OCI-LY3 (cell line): ENCODE measurements around the gene TNP1.

Experiments
- H2AFZ ChIP-seq: fragments of 200-600, 300-600 bp; shearing (Covaris generic); 2 replicates; pipeline ENCODE4 v1.6.0; 2014; ENCODE audit warnings: antibody characterized with exemption, low read depth, low read length
- H3K27ac ChIP-seq: fragments of 200-600, 300-600 bp; sonication (generic); 2 replicates; pipeline ENCODE4 v1.5.1; 2014; ENCODE audit warnings: mild to moderate bottlenecking, low read length, moderate library complexity, mixed read lengths
- H3K27me3 ChIP-seq: fragments of 200-600, 300-600 bp; sonication (generic); 2 replicates; pipeline ENCODE4 v1.6.1; 2014; ENCODE audit warnings: low read depth, low read length, mixed read lengths
- H3K36me3 ChIP-seq: fragments of 200-600, 300-600 bp; sonication (generic); replicated peaks from 2 replicates; pipeline ENCODE3; 2014; ENCODE audit warnings: low read depth, low read length, mixed read lengths
- H3K4me1 ChIP-seq: fragments of 300-600, 200-600 bp; sonication (generic); 2 replicates; pipeline ENCODE4 v1.6.1; 2014; ENCODE audit warnings: low read length, mixed read lengths
- H3K4me2 ChIP-seq: fragments of 200-600, 300-600 bp; sonication (generic); 2 replicates; pipeline ENCODE4 v1.6.1; 2014; ENCODE audit warnings: low read length, mixed read lengths
- H3K4me3 ChIP-seq: fragments of 300-600, 200-600 bp; sonication (generic); 2 replicates; pipeline ENCODE4 v1.5.1; 2014; ENCODE audit warnings: antibody characterized with exemption, mild to moderate bottlenecking, low read length, moderate library complexity
- H3K79me2 ChIP-seq: fragments of 300-600, 200-600 bp; shearing (Covaris generic); 2 replicates; pipeline ENCODE4 v1.6.1; 2014; ENCODE audit warnings: mild to moderate bottlenecking, low read length, mixed read lengths
- H3K9ac ChIP-seq: fragments of 300-600, 200-600 bp; shearing (Covaris generic); 2 replicates; pipeline ENCODE4 v1.6.0; 2014; ENCODE audit warnings: mild to moderate bottlenecking, low read length, moderate library complexity
- H3K9me3 ChIP-seq: fragments of 200-600, 300-600 bp; shearing (Covaris generic); 2 replicates; pipeline ENCODE4 v1.6.1; 2014; ENCODE audit warnings: low read length, mixed read lengths; ENCODE audit not compliant: insufficient read depth
- H4K20me1 ChIP-seq: fragments of 200-600, 300-600 bp; sonication (generic); 2 replicates; pipeline ENCODE4 v1.6.1; 2016; ENCODE audit warnings: low read length, mixed read lengths; ENCODE audit not compliant: insufficient read depth
- CTCF ChIP-seq: fragments of 200-600, 300-600 bp; sonication (generic); IDR thresholded peaks from 2 replicates; pipeline ENCODE4 v1.5.1; 2014; ENCODE audit warnings: antibody characterized with exemption, low read length, low read depth
- EZH2phosphoT487 ChIP-seq: fragments of 200-600 bp; shearing (Covaris generic); IDR thresholded peaks from 2 replicates; pipeline ENCODE4 v1.6.1; 2018; ENCODE audit warnings: antibody characterized with exemption, mixed run types, low read depth

TNP1 gene

GRCh38 chr2:216859944-216860343, at the start of gene TNP1:
Gene TNP1, minus strand, starts transcription at chr2:216860064. Its CDS starts 30 bp downstream, at chr2:216860034.
- Histone ChIP-seq H3K36me3 (no peaks in the 10 kb centered on the region), H3K27ac (no peak within 1 kb of the TSS), H3K9me3 (no peaks in the 10 kb centered on the region), H4K20me1 (no peaks in the 10 kb centered on the region), H3K79me2 (no peaks in the 10 kb centered on the region), H3K9ac (no peak within 1 kb of the TSS), H3K4me2 (no peak within 1 kb of the TSS), H2AFZ (no peak within 1 kb of the TSS), H3K4me1 (no peaks in the 10 kb centered on the region; the same call in 1 of the 2 replicates), H3K27me3 (no peaks in the 10 kb centered on the region), H3K4me3 (no peak within 1 kb of the TSS)
- TF ChIP-seq CTCF (no peak), EZH2phosphoT487 (no peak)

GRCh38 chr2:216908300-216908699, 48.4 kb upstream of the TNP1 start:
- no peak overlapping the region for H3K4me3 ChIP-seq
- H3K27me3 ChIP-seq, result no peaks in the 10 kb centered on the region
- no peaks in the 10 kb centered on the region for H4K20me1 ChIP-seq
- no peaks in the 10 kb centered on the region for H3K36me3 ChIP-seq
- H3K4me2 ChIP-seq, result no peak overlapping the region
- H3K4me1 ChIP-seq, result no peaks in the 10 kb centered on the region
- H3K9ac ChIP-seq, result no peak overlapping the region
- H2AFZ ChIP-seq, result no peak overlapping the region
- no peaks in the 10 kb centered on the region for H3K79me2 ChIP-seq
- TF ChIP-seq EZH2phosphoT487, result no peak
- TF ChIP-seq CTCF, result no peak
- H3K27ac ChIP-seq, result no peak overlapping the region
- H3K9me3 ChIP-seq, result no peaks in the 10 kb centered on the region

- no peaks in the 10 kb centered on the region for H3K36me3 ChIP-seq
- H3K9ac ChIP-seq, result no peak overlapping the region
- no peaks in the 10 kb centered on the region for H3K27me3 ChIP-seq
- no peaks in the 10 kb centered on the region for H4K20me1 ChIP-seq
- H3K79me2 ChIP-seq, result no peaks in the 10 kb centered on the region
- no peaks in the 10 kb centered on the region for H3K4me1 ChIP-seq
- no peaks in the 10 kb centered on the region for H3K9me3 ChIP-seq
- H2AFZ ChIP-seq, result no peak overlapping the region
- no peak overlapping the region for H3K27ac ChIP-seq
- H3K4me2 ChIP-seq, result no peak overlapping the region
- TF ChIP-seq EZH2phosphoT487 (no peak), CTCF (no peak)
- H3K4me3 ChIP-seq, result no peak overlapping the region
Observed at GRCh38 chr2:216905649-216906329, 45.9 kb upstream of the TNP1 start.

GRCh38 chr2:216904974-216905373, 45.1 kb upstream of the TNP1 start:
- H3K4me1 ChIP-seq, result no peaks in the 10 kb centered on the region
- no peaks in the 10 kb centered on the region for H3K79me2 ChIP-seq
- no peak overlapping the region for H3K4me2 ChIP-seq
- no peak overlapping the region for H3K4me3 ChIP-seq
- no peak overlapping the region for H3K9ac ChIP-seq
- H4K20me1 ChIP-seq, result no peaks in the 10 kb centered on the region
- H3K27me3 ChIP-seq, result no peaks in the 10 kb centered on the region
- no peak overlapping the region for H3K27ac ChIP-seq
- H3K9me3 ChIP-seq, result no peaks in the 10 kb centered on the region
- H3K36me3 ChIP-seq, result no peaks in the 10 kb centered on the region
- TF ChIP-seq EZH2phosphoT487 (no peak), CTCF (no peak)
- H2AFZ ChIP-seq, result no peak overlapping the region
